Endothelial cell of umbilical vein (primary cell): ENCODE measurements around the gene WDR5. TPM values are rescaled to one million over a fixed set of nuclear protein-coding genes. Genes with fewer than 3 reads are reported as not detected.

Source experiments
- BruUV-seq: library from RNA; stranded (reverse); fragments of 400-500 nt; replicated peaks from 2 replicates; lab custom pipeline; 2021; lab: Mats Ljungman, UMichigan
- CTCF ChIA-PET: fragments of 300-600, 350-600 bp; sonication (Branson Sonifier 250); formaldehyde crosslinking; loops from one replicate; lab custom pipeline; 2021; ENCODE audit warnings: antibody characterized with exemption, inconsistent platforms; lab: Charles Lee
- POLR2A ChIA-PET: fragments of 300-600, 350-600 bp; sonication (Branson Sonifier 250); formaldehyde crosslinking; loops from one replicate; lab custom pipeline; 2021; ENCODE audit warnings: antibody characterized with exemption, inconsistent platforms; lab: Charles Lee
- DNase-seq: peaks from one replicate; pipeline ENCODE4 v3.0.0-alpha.2; 2011; ENCODE audit warnings: low read depth, low spot score
- FAIRE-seq: peaks from 2 replicates; lab custom pipeline; 2011; peaks lifted over from hg19 to GRCh38; lab: Jason Lieb, UNC
- H2AFZ ChIP-seq: 2 replicates; pipeline ENCODE4 v1.6.0; 2012; ENCODE audit warnings: low read depth, low read length, control low read depth, inconsistent platforms
- H3K27ac ChIP-seq: 2 replicates; pipeline ENCODE4 v1.5.1; 2011; ENCODE audit warnings: low read depth, mild to moderate bottlenecking, control low read depth, low read length, moderate library complexity; ENCODE audit not compliant: insufficient read depth
- H3K27me3 ChIP-seq, 2 experiments: 2 replicates each; pipeline versions ENCODE4 v1.6.0 to v1.6.1; 2011; ENCODE audit warnings: low read length in 2 of 2, mixed read lengths in 1 of 2; ENCODE audit not compliant: control insufficient read depth in 2 of 2, insufficient read depth in 2 of 2
- H3K36me3 ChIP-seq, 2 experiments: 2 replicates in 1 of 2; 3 replicates in 1 of 2; pipeline ENCODE4 v1.5.1; 2011; ENCODE audit warnings: low read length in 2 of 2, mild to moderate bottlenecking in 1 of 2, moderate library complexity in 1 of 2; ENCODE audit not compliant: control insufficient read depth in 2 of 2, insufficient read depth in 2 of 2; ENCODE audit errors: extremely low read depth in 1 of 2
- H3K4me1 ChIP-seq: 3 replicates; pipeline ENCODE4 v1.5.1; 2011; ENCODE audit warnings: mild to moderate bottlenecking, low read length; ENCODE audit not compliant: control insufficient read depth, insufficient read depth; ENCODE audit errors: extremely low read depth
- H3K4me2 ChIP-seq: 2 replicates; pipeline ENCODE4 v1.6.1; 2011; ENCODE audit warnings: low read length, control low read depth, mixed read lengths; ENCODE audit not compliant: insufficient read depth
- H3K4me3 ChIP-seq, 3 experiments: fragments of 200-600 bp in 1 of 3; sonication (generic), shearing (Covaris generic) in 1 of 3; replicated peaks in 1 of 3; 2 replicates each; pipeline ENCODE4 v1.5.1; 2011 to 2016; ENCODE audit warnings: control low read depth in 3 of 3, low read length in 3 of 3, mild to moderate bottlenecking in 2 of 3, inconsistent platforms in 1 of 3, low read depth in 1 of 3, moderate library complexity in 1 of 3; ENCODE audit not compliant: insufficient read depth in 1 of 3
- H3K79me2 ChIP-seq: 2 replicates; pipeline ENCODE4 v1.6.0; 2012; ENCODE audit warnings: low read length, inconsistent platforms; ENCODE audit not compliant: control insufficient read depth, insufficient read depth
- H3K9ac ChIP-seq: replicated peaks from 2 replicates; pipeline ENCODE3; 2011; ENCODE audit warnings: low read length, control low read depth; ENCODE audit not compliant: insufficient read depth; ENCODE audit errors: extremely low read depth
- H3K9me1 ChIP-seq: replicated peaks from 3 replicates; pipeline ENCODE4 v1.6.0; 2011; ENCODE audit warnings: mild to moderate bottlenecking, low read length; ENCODE audit not compliant: control insufficient read depth, insufficient read depth; ENCODE audit errors: extremely low read depth
- H3K9me3 ChIP-seq: replicated peaks from 2 replicates; pipeline ENCODE4 v1.5.1; 2012; ENCODE audit warnings: low read length, inconsistent platforms; ENCODE audit not compliant: control insufficient read depth, insufficient read depth
- H4K20me1 ChIP-seq: replicated peaks from 2 replicates; pipeline ENCODE3; 2011; ENCODE audit warnings: mild to moderate bottlenecking, low read length; ENCODE audit not compliant: control insufficient read depth, insufficient read depth; ENCODE audit errors: extremely low read depth
- GATA2 ChIP-seq: IDR thresholded peaks from 2 replicates; pipeline ENCODE4 v1.7.0; 2011; ENCODE audit warnings: low read depth, mild to moderate bottlenecking, moderate library complexity, mixed read lengths, low read length; ENCODE audit not compliant: insufficient read length, insufficient read depth
- JUN ChIP-seq: IDR thresholded peaks from 2 replicates; pipeline ENCODE4 v1.6.1; 2011; ENCODE audit warnings: borderline replicate concordance, low read depth; ENCODE audit not compliant: insufficient read length, insufficient read depth
- MYC ChIP-seq: IDR thresholded peaks from one replicate; pipeline ENCODE4 v1.6.1; 2011; ENCODE audit warnings: mild to moderate bottlenecking, low read depth, low read length
- POLR2A ChIP-seq: IDR thresholded peaks from 2 replicates; pipeline ENCODE4 v1.6.1; 2012; ENCODE audit warnings: low read depth, mild to moderate bottlenecking, control low read depth, low read length
- POLR2AphosphoS5 ChIP-seq: IDR thresholded peaks from 2 replicates; pipeline ENCODE4 v1.6.1; 2012; ENCODE audit warnings: low read depth, mild to moderate bottlenecking, control low read depth, low read length, moderate library complexity; ENCODE audit not compliant: insufficient read depth
- dilution Hi-C: fragments of 300-500 bp; cut with MboI; formaldehyde crosslinking; loops from one replicate; pipeline ENCODE4 v1.15.0; 2019; ENCODE audit warnings: low sequenced_read_pairs; ENCODE audit not compliant: extremely low pct_ligation_motif_present
- intact Hi-C: fragments of 100-400 bp; cut with micrococcal nuclease; formaldehyde crosslinking; loops from one replicate; pipeline ENCODE4 v1.10.0; 2022
- polyA plus RNA-seq, 4 experiments: library from polyadenylated mRNA; depleted of rRNA in 3 of 4; stranded (reverse) in 3 of 4; unstranded in 1 of 4; fragments of >200 nt; gene quantifications; 2 replicates each; pipeline versions ENCODE4 v1.2.1 to v1.2.3, GENCODE V29; 2011 to 2012; ENCODE audit warnings: missing spikeins in 1 of 4
- total RNA-seq: library from RNA; stranded (reverse); gene quantifications from 2 replicates; pipeline ENCODE4 v1.2.3, GENCODE V29; 2021

WDR5 gene
- total and polyA plus RNA-seq, 2 donors (not counting 3 experiments of a cell fraction or from before 2014, with no cell fraction given) = 32.1 to 42.5 TPM

DNA sequence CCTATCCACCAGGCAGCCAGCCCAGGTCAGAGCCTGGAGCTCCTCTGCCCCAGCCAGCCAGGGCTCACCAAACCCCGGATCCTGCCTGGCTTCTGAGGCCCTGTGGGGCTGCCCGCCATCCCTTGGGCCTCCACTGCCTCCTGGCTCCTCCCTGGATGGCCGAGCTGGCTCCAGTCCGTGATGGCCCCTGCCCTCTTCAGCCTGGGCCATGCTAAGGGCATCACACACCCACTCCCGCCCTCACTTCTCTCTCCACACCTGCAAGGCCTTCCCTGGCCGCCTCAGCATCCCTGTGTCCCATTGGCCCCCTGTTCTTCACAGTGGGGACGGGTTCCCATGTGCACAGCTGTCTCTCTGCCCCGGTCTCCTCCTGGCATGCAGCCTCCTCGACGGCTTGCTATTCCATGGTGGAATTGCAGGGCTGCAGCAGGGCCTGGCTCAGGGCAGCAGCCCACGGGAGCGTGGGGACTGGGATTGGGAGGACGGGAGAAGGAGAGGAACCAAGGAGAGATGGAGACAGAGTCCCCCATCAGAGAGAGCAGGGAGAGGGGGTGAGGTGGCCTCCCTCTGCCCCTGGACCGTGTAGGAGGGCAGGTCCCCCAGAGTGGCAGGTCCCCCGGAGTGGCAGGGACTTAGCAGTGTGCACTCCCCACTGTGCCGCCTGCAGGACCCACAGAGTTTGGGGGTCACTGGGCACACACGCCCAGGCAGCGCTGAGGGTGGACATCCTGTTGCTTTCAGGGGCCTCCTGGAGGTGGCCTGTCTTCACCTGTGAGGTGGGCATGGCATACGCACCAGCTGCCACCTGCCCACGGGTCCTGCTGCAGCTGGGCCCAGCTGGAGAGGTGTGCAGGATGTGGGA lies 45.1 kb downstream of the WDR5 start:
- ChIA-PET POLR2A (no interaction called here), CTCF (interaction anchor here (1.7 kb wide), 1 partner anchor 10 kb away, joined by 5 read pairs; no protein-coding TSS in a partner anchor)
- FAIRE-seq (no peak), DNase-seq (no peak)
- TF ChIP-seq POLR2AphosphoS5 = no peak
- no peak for TF ChIP-seq GATA2
- no TSS peak for BruUV-seq
- Histone ChIP-seq H4K20me1 (no peaks in the 10 kb centered on the region), H3K27ac (no peak overlapping the region), H3K9ac (no peak overlapping the region), H3K4me3 (no peak overlapping the region), H3K4me1 (no peaks in the 10 kb centered on the region), H3K9me1 (no peaks in the 10 kb centered on the region), H3K4me2 (no peak overlapping the region), H2AFZ (no peak overlapping the region), H3K79me2 (no peaks in the 10 kb centered on the region), H3K36me3 (no peaks in the 10 kb centered on the region), H3K27me3 (peaks cover 2 to 3% of the 10 kb centered on the region in 2 experiments), H3K9me3 (no peaks in the 10 kb centered on the region)
- intact Hi-C loops = no loop called here
- dilution Hi-C loops = no loop called here

- CTCF ChIA-PET = no interaction called here
- BruUV-seq = no TSS peak
- Histone ChIP-seq H3K27ac (no peak overlapping the region), H3K36me3 (no peaks in the 10 kb centered on the region), H4K20me1 (no peaks in the 10 kb centered on the region), H3K4me3 (no peak overlapping the region), H3K27me3 (peaks cover 2% of the 10 kb centered on the region in 2 experiments), H3K79me2 (no peaks in the 10 kb centered on the region), H3K9me1 (no peaks in the 10 kb centered on the region), H3K4me2 (no peak overlapping the region), H3K4me1 (no peaks in the 10 kb centered on the region), H3K9me3 (no peaks in the 10 kb centered on the region), H2AFZ (no peak overlapping the region), H3K9ac (no peak overlapping the region)
- TF ChIP-seq POLR2A (no peak), MYC (no peak), JUN (no peak)
- dilution Hi-C loops = no loop called here
- intact Hi-C loops = no loop called here
- FAIRE-seq = no peak
- POLR2A ChIA-PET = no interaction called here
- DNase-seq = no peak
These were observed 45.8 kb downstream of the WDR5 start for GRCh38 chr9:134181648-134182034.
